ENCODE results near the gene KCNH1. TPM values are rescaled to one million over a fixed set of nuclear protein-coding genes. Genes with fewer than 3 reads are reported as not detected.

KCNH1 gene
- total RNA-seq, 1 donor from 2014 or later = 2.4 TPM

DNA sequence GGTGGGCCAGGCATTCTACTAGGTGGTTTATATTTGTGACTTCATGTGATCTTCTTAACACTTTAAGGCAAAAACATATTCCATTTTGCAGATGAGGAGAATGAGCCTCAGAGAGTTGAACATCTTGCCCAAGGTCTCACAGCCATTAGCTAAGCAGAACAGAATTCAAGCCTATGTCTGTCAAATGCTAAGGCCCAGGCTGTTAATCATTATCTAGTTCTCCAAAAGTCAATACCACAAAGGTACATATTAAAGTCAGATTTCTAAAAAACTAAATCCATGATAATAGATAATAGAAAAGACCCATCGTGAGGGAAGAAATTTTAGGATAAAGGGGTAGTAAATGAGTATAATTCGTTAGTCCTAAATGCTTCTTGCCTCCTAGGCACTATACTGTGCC, 234.3 kb downstream of the KCNH1 start:
- H3K27ac Mint-ChIP-seq = no peak overlapping the region
- DNase-seq (ENCODE audit: extremely low spot score, unreplicated experiment) = no peak

DNA sequence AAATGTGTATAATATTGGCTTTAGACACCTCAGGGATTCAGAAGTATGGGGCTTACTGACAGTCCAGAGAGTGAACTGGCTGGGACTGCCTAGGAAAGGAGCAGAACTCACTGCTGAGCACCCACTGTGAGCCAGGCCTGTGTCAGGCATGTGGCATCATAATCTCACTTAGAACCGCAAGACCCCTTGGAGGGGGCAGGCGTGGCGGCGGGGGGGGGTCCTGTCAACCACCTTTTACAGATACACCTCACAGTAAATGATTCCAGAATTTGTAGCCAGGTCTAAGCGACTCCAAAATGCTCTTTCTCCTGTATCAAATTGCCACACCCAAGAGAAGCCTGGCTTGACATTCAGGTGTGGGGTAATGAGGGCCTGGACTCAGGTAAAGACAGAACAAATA, 235.5 kb downstream of the KCNH1 start:
- no peak for DNase-seq (ENCODE audit: extremely low spot score, unreplicated experiment)
- no peak for TF ChIP-seq CTCF (conservative IDR thresholded peaks at IDR 0.05)
- no peaks in the 10 kb centered on the region for H3K36me3 Mint-ChIP-seq
- H3K27me3 Mint-ChIP-seq = peaks cover 19% of the 10 kb centered on the region
- no peaks in the 10 kb centered on the region for H3K4me1 Mint-ChIP-seq (ENCODE audit: unreplicated experiment)
- peaks cover 6% of the 10 kb centered on the region for H3K9me3 Mint-ChIP-seq
- no peak overlapping the region for H3K4me3 Mint-ChIP-seq
- no peak overlapping the region for H3K27ac Mint-ChIP-seq

More for the DNA sequence above, 234.3 kb downstream of the KCNH1 start:
- Mint-ChIP-seq H3K4me1 (ENCODE audit: unreplicated experiment) (no peaks in the 10 kb centered on the region), H3K9me3 (no peaks in the 10 kb centered on the region), H3K36me3 (no peaks in the 10 kb centered on the region), H3K27me3 (peaks cover 19% of the 10 kb centered on the region), H3K4me3 (no peak overlapping the region)
- no peak for TF ChIP-seq CTCF (conservative IDR thresholded peaks at IDR 0.05)

- Mint-ChIP-seq H3K36me3 (no peaks in the 10 kb centered on the region), H3K27ac (no peak overlapping the region), H3K9me3 (no peaks in the 10 kb centered on the region), H3K4me1 (ENCODE audit: unreplicated experiment) (no peaks in the 10 kb centered on the region), H3K4me3 (no peak overlapping the region), H3K27me3 (peaks cover 5% of the 10 kb centered on the region)
- DNase-seq (ENCODE audit: extremely low spot score, unreplicated experiment) = no peak
- no peak for TF ChIP-seq CTCF (conservative IDR thresholded peaks at IDR 0.05)
Observed at GRCh38 chr1:210883821-210884220, 250.1 kb downstream of the KCNH1 start.

- Mint-ChIP-seq H3K36me3 (no peaks in the 10 kb centered on the region), H3K27ac (no peak overlapping the region), H3K27me3 (peaks cover 5% of the 10 kb centered on the region), H3K4me3 (no peak overlapping the region), H3K9me3 (no peaks in the 10 kb centered on the region), H3K4me1 (ENCODE audit: unreplicated experiment) (no peaks in the 10 kb centered on the region)
- no peak for TF ChIP-seq CTCF (conservative IDR thresholded peaks at IDR 0.05)
- DNase-seq (ENCODE audit: extremely low spot score, unreplicated experiment) = no peak
Observed at GRCh38 chr1:210882414-210883221, 251.3 kb downstream of the KCNH1 start.

GRCh38 chr1:210878564-210878963, 255.4 kb downstream of the KCNH1 start:
- no peak for DNase-seq (ENCODE audit: extremely low spot score, unreplicated experiment)
- Mint-ChIP-seq H3K27me3 (peaks cover 3% of the 10 kb centered on the region), H3K27ac (no peak overlapping the region), H3K36me3 (no peaks in the 10 kb centered on the region), H3K4me3 (no peak overlapping the region), H3K9me3 (no peaks in the 10 kb centered on the region), H3K4me1 (ENCODE audit: unreplicated experiment) (no peaks in the 10 kb centered on the region)
- TF ChIP-seq CTCF (conservative IDR thresholded peaks at IDR 0.05) = no peak

Data from type B pancreatic cell (in vitro differentiated cells).